ENCODE results near the gene ST3GAL6.

The ST3GAL6 gene

DNA sequence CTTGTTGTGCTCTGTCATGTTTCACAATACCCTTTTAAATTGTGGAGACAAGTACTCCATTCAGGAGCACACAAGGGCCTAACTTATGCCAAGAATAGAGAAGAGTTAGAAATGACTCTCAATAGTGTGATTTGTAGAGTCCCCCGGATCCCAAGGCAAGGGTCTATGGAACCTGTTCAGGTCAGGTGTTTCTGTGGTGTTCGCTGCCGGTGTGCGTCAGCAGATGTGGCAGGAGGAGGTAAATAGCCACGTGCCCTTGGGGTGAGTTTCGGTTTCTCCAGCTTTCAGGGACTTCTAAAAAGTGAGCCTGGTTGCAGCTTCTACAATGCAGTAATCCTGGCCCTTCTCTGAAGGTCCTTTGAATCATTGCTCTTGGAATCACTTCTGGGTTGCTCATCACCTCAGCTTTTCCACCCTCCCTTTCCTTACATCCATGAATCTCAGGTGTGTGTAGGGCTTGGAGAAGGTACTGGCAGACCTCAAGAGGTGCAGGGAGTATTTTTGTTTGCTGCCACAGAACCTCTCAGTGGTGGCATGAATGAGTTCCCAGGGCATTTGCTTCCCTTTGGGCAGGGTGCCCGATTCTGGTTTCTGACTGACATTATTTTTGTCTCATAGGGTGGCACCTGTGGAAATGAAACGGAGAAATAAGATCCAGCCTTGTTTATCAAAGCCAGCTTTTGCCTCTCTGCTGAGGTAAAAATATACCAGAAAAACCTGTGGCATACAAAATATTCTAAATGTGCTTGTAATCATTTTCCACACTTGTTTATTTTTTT is 7.3 kb downstream of the ST3GAL6 start:
- DNase-seq: no peak
- H3K27me3 Mint-ChIP-seq (ENCODE audit: low read depth, poor library complexity): peaks cover under 1% of the 10 kb centered on the region
- no peak overlapping the region for H3K4me3 Mint-ChIP-seq
- peaks cover 23% of the 10 kb centered on the region for H3K36me3 Mint-ChIP-seq (ENCODE audit: low read depth)
- H3K9me3 Mint-ChIP-seq: no peaks in the 10 kb centered on the region
- no peak overlapping the region for H3K27ac Mint-ChIP-seq
- H3K4me1 Mint-ChIP-seq: peaks cover 14% of the 10 kb centered on the region
- no peak for TF ChIP-seq CTCF (IDR thresholded peaks at IDR 0.05)

DNA sequence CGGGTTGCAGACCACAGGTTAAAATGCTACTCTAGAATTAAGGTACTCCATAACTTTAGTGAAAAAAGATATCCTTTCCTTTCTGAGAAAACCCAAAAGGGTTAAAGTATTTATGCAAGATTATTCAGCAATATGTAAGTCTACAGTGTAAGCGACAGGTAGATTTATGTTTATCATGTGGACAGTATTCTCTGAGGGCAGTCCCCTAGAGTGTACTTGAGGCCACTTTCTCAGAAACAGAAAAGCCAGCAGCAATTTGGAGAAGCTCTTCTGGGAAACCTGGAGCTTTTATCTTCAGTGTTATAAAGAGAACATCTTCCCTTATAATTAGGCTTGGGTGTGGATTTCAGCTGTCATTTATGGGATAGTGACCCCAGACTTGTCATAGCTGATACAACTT is 8.9 kb downstream of the ST3GAL6 start:
- peaks cover 23% of the 10 kb centered on the region for H3K36me3 Mint-ChIP-seq (ENCODE audit: low read depth)
- DNase-seq: no peak
- no peak overlapping the region for H3K4me3 Mint-ChIP-seq
- H3K9me3 Mint-ChIP-seq: no peaks in the 10 kb centered on the region
- peaks cover 3% of the 10 kb centered on the region for H3K27me3 Mint-ChIP-seq (ENCODE audit: low read depth, poor library complexity)
- H3K27ac Mint-ChIP-seq: no peak overlapping the region
- H3K4me1 Mint-ChIP-seq: peaks cover 4% of the 10 kb centered on the region
- no peak for TF ChIP-seq CTCF (IDR thresholded peaks at IDR 0.05)

DNA sequence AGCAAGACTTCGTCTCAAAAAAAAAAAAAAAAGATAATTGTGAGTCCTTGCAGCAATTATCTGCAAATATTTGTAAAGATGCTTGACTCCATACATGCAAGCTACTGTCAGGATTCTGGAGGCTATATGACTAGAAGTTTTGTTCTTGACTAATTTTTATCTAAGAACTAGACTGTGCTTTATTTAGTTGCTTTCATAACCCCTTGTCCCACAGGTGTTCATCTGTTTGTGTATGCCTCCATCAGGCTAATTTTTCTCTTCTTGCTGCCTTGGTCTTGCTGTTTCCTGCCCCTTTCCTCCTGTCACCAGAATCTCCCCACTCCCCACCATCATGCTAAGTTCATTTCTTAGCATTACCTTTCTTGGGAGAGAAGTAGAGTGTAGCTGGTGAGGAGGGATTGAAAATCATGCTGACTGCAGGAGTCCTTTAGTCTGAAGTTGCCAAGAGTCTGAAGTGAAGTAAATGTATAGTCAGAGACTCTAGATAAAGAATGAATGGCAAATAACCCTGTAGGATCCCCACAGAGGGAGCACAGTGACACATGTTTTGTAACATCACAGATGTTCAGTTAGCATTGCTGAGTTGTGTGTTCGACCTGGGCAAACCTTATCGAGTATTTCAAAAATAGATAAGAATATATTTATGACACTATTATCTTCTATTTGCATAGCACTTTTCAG is 12.5 kb downstream of the ST3GAL6 start:
- no peaks in the 10 kb centered on the region for H3K4me1 Mint-ChIP-seq
- no peak overlapping the region for H3K4me3 Mint-ChIP-seq
- no peak for TF ChIP-seq CTCF (IDR thresholded peaks at IDR 0.05)
- peaks cover 3% of the 10 kb centered on the region for H3K27me3 Mint-ChIP-seq (ENCODE audit: low read depth, poor library complexity)
- peaks cover 28% of the 10 kb centered on the region for H3K36me3 Mint-ChIP-seq (ENCODE audit: low read depth)
- H3K27ac Mint-ChIP-seq: no peak overlapping the region
- DNase-seq: no peak
- no peaks in the 10 kb centered on the region for H3K9me3 Mint-ChIP-seq

- no peak for TF ChIP-seq CTCF (IDR thresholded peaks at IDR 0.05)
- Mint-ChIP-seq H3K9me3 (no peaks in the 10 kb centered on the region), H3K4me1 (no peaks in the 10 kb centered on the region), H3K36me3 (ENCODE audit: low read depth) (peaks cover 33% of the 10 kb centered on the region), H3K4me3 (no peak overlapping the region), H3K27ac (no peak overlapping the region), H3K27me3 (ENCODE audit: low read depth, poor library complexity) (peaks cover 3% of the 10 kb centered on the region)
- no peak for DNase-seq
Observed at GRCh38 chr3:98776140-98776493, 13.0 kb downstream of the ST3GAL6 start.

DNA sequence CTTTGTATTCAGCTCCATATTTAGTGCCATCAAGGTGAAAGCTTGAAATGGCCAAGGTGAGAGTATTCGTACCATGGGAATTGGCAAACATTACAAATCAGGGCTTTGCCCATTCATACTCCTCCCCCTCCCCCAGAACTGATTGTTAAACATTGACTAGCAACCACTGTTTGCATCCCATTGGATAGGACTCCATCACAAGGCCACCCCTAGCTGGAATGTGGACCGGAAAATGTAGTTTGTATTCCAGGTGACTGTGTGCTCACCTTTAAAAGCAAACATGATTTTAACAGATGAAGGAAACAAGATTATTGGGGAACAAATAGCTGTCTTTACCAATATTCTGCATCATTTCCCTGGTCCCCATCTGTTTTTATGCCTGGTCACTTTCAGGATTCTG is 14.1 kb downstream of the ST3GAL6 start:
- DNase-seq: no peak
- Mint-ChIP-seq H3K4me1 (peaks cover under 1% of the 10 kb centered on the region), H3K27ac (no peak overlapping the region), H3K9me3 (no peaks in the 10 kb centered on the region), H3K27me3 (ENCODE audit: low read depth, poor library complexity) (peaks cover 3% of the 10 kb centered on the region), H3K4me3 (no peak overlapping the region), H3K36me3 (ENCODE audit: low read depth) (peaks cover 33% of the 10 kb centered on the region)
- TF ChIP-seq CTCF (IDR thresholded peaks at IDR 0.05): no peak

GRCh38 chr3:98777801-98778220 is 14.7 kb downstream of the ST3GAL6 start:
- Mint-ChIP-seq H3K4me3 (no peak overlapping the region), H3K27ac (no peak overlapping the region), H3K9me3 (no peaks in the 10 kb centered on the region), H3K36me3 (ENCODE audit: low read depth) (peaks cover 37% of the 10 kb centered on the region), H3K4me1 (peaks cover 6% of the 10 kb centered on the region), H3K27me3 (ENCODE audit: low read depth, poor library complexity) (peaks cover 4% of the 10 kb centered on the region)
- no peak for DNase-seq
- TF ChIP-seq CTCF (IDR thresholded peaks at IDR 0.05): no peak

Measured in nephron progenitor cell (in vitro differentiated cells).